ENCODE results near the gene MTMR2.
A peak's percentile ranks its signal among the peaks of the same experiment; 100 is the strongest.

GRCh38 chr11:95789506-95790122, 134.3 kb downstream of the MTMR2 start, which contains the start of gene FAM76B:
- TF ChIP-seq MYC (IDR thresholded peaks at IDR 0.05; ENCODE audit: low read depth, low read length) (no peak), MAX (IDR thresholded peaks at IDR 0.05; ENCODE audit: insufficient read depth, insufficient read length) (no peak), EZH2 (IDR thresholded peaks at IDR 0.05; ENCODE audit: borderline replicate concordance, low read depth, low read length, severe bottlenecking) (no peak), CTCF (IDR thresholded peaks at IDR 0.05; ENCODE audit: extremely low read depth in 1 of 2, insufficient read depth in 1 of 2, low read depth in 1 of 2, low read length in 2 of 2) (no peak), POLR2A (IDR thresholded peaks at IDR 0.05; ENCODE audit: low read depth, low read length) (peak; percentile 73), JUN (IDR thresholded peaks at IDR 0.05; ENCODE audit: borderline replicate concordance, insufficient read depth, insufficient read length, low read depth) (no peak), FOS (IDR thresholded peaks at IDR 0.05; ENCODE audit: borderline replicate concordance, insufficient read depth, low read length) (no peak)

Data from endothelial cell of umbilical vein (primary cell).